GM13977 (cell line): ENCODE measurements around the gene RGR.

Experiments
- DNase-seq: peaks from one replicate; pipeline ENCODE4 v3.0.0; 2012; ENCODE audit warnings: low spot score
- in situ Hi-C: fragments of 300-500 bp; cut with MboI; formaldehyde crosslinking; loops from one replicate; pipeline ENCODE4 v1.12.0; 2022; ENCODE audit warnings: low sequenced_read_pairs, low pct_unique_long_range_greater_than_20kb, mixed read lengths, inconsistent platforms; ENCODE audit not compliant: unreplicated experiment
- TF ChIP-seq, protein P1 (sequence below): IDR thresholded peaks from 2 replicates; pipeline ENCODE4 v1.5.1; 2012; ENCODE audit warnings: mild to moderate bottlenecking, control low read depth; ENCODE audit not compliant: insufficient read depth; ENCODE audit errors: extremely low read depth, missing control alignments

Gene RGR

DNA sequence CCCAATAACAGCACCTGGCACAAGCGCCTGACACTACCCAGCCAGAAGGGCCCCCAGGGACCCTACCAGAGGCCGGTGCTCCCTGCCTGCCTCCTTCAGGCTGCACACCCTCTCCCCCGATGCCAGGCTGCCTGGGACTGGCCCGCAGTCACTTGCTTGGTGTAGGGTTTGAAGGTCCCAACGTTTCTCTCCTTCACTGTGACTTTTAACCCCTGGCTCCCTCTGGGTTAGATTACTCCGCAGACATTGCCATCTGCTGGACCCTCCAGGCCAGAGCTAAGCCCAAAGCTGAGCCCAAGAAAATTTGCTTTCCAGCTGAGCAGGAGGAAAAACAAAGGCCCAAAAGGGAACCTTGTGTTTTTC is 43.6 kb upstream of the RGR start:
- DNase-seq = no peak
- in situ Hi-C loops = no loop called here

DNA sequence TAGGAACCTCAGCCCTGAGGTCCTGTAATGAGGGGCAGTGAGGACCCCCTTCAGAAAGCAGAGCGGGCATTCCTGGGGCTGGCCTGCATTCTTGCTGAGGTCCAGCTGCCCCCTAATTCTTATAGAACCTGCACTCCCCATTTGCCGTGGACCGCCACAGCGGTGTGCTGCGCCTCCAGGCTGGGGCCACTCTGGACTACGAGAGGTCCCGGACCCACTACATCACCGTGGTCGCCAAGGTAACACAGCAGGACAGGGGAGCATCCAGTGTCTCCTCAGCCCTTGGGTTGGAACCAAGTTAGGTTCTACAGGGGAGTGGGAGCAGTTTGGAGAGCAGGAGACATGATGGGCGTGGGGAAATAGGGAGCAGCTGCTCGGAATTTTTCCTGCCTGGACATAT is 43.2 kb upstream of the RGR start:
- TF ChIP-seq, protein P1, sequence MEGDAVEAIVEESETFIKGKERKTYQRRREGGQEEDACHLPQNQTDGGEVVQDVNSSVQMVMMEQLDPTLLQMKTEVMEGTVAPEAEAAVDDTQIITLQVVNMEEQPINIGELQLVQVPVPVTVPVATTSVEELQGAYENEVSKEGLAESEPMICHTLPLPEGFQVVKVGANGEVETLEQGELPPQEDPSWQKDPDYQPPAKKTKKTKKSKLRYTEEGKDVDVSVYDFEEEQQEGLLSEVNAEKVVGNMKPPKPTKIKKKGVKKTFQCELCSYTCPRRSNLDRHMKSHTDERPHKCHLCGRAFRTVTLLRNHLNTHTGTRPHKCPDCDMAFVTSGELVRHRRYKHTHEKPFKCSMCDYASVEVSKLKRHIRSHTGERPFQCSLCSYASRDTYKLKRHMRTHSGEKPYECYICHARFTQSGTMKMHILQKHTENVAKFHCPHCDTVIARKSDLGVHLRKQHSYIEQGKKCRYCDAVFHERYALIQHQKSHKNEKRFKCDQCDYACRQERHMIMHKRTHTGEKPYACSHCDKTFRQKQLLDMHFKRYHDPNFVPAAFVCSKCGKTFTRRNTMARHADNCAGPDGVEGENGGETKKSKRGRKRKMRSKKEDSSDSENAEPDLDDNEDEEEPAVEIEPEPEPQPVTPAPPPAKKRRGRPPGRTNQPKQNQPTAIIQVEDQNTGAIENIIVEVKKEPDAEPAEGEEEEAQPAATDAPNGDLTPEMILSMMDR = no peak
- no peak for DNase-seq
- in situ Hi-C loops = no loop called here

More for the DNA sequence above, 43.6 kb upstream of the RGR start:
- TF ChIP-seq, protein P1 = no peak

DNA sequence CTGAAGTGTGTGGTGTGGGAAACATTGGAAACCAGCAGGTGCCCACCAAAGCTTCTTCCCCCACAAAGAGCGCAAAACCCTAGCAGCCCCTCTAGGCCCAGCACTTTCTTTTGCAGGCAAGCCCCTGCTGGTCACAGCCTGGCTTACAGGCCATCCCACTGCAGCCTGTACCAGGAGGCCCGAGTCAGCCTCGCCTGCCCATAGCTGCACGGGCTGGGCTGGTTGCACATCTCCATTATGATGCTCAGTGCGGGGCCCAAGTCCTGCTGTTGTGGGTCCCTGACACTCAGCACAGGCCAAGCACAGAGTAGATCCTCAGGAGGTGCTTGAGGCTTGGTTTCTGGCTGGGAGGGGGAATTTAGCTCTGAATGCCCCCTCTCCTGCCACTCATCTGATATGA is 42.5 kb upstream of the RGR start:
- no peak for DNase-seq
- TF ChIP-seq, protein P1 = no peak
- in situ Hi-C loops = no loop called here

DNA sequence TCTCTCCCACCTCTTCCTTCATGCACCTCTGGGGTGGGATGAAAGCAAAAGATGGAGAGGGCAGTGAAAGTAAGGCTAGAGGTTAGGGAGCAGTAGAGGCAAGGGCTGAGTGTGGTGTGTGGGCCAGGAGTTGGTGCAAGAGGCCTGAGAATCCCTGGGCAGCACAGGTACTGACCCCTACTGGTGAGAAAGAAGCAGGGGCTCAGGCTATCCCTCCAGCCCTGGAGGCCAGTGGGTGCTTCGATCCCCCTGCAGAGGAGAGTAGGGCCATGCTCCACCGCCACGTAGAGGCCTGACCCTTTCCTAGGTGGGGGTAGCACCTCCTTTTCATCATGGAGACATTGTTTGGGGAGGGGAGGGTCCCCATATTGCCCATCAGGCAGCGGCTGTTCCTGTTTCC is 40.7 kb upstream of the RGR start:
- in situ Hi-C loops = no loop called here
- TF ChIP-seq, protein P1 = peak; percentile 74
- DNase-seq = peak; percentile 75

DNA sequence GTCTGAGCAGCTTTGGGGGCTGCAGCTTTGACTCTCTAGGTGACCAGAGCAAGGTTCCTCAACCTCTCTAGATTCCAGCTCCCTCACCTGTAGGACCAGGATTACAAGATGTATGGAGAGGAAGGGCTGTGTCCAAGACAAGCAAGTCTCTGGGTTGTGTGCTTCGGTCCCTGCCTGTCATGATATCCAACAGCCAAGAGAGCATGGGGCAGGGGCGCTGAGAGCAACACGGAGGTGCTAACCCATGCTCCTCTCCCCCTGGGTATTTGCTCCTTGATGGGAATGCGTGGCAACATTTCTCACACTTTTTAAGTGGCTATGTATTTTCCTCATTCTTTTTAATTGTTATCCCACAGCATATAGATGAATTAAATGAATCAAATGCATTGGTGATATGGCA is 40.2 kb upstream of the RGR start:
- TF ChIP-seq, protein P1 = no peak
- DNase-seq = no peak
- in situ Hi-C loops = loop anchor here (5.0 kb wide), 1 partner anchor 42 kb away; no protein-coding TSS in a partner anchor

DNA sequence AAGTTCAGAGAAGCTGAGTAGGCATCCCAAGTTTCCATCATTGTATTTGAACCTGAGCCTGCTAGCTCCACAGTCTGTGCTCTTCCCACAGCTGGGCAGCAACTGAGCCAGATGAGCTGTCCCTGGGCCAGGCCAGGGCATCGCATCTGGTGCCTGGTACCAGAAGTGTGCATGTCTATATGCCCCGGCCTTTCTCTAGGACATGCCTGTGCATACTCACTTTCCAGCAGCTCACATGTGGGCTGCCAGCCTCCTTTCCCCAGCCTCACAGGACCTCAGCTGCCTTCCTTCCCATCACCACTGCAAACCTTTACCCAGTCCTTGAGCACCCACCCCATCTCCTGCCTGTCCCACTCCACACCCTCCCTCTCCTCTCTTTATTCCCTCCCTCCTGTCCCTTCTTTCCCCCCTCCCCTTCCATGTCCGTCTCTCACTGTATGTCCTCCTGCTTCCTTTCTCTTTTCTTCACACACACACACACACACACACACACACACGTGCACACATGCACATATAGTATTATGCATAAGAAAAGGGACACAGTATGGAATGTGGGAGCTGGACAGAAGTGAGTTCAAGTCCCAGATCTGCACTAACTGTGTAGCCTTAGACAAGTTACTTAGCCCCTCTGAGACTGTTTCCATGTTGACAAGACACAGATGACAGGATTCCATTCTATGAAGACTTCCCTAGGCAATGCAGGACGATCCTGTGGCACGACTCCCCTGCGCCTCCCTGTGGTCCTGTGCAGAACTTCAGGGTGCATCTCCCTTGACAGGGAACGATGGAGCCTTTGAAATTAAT is 39.6 kb upstream of the RGR start:
- in situ Hi-C loops = loop anchor here (5.0 kb wide), 1 partner anchor 43 kb away; no protein-coding TSS in a partner anchor
- TF ChIP-seq, protein P1 = peak; percentile 92
- peak; percentile 82 for DNase-seq
